COLO668 (cell line): ENCODE results near the gene ZSCAN29.
A peak's percentile ranks its signal among the peaks of the same experiment; 100 is the strongest.
"Not testable (repeated sequence)": the region's sequence is repeated elsewhere in the genome, so short reads cannot be mapped to it uniquely, and the experiment has no call there.

ENCODE experiments used
- DNase-seq: peaks from one replicate; lab custom pipeline; 2025; ENCODE audit not compliant: unreplicated experiment; lab: John Stamatoyannopoulos, UW

Gene ZSCAN29

DNA sequence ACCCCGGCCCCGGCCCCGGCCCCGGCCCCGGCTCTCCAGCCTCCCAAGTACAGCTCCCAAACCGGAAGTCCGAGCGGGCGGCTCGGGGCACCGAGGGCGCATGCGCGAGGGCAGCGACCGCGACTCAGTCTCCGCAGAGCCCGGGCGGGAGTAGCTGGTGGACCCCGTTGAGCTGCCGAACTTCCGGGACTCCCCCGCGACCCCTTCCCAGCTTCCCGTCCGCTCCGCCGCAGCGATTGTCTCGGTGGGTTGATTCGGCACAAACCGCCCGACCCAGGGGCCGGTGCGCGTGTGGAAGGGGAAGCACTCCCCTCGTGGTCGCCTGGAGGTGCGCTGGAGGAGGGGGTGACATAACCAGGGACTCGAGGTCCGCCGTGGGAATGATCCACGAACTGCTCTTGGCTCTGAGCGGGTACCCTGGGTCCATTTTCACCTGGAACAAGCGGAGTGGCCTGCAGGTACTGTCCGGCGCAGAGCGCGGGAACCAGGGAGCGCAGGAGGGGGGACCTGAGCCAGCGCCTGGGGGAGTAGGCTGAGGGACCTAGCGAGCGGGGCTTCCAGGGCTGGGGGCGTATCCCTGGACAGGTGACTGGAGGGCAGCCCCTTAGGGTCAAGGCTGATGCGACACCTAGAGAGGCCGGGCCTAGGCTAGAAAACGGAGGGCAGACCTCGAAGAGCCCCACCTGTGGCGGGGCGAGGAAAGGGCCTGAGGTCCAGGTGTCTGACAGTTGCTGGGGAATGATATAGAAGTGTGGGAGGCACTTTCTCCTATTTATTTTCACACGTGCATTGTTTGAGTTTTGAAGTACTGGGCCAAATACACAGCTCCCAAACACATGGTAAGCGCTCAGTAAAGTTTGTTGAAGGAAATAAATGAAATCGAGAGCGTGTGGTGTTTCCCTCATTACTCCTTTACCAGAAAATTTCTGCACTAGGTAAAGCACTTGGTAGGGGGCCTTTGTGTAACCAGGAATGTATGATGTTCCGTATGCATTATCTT is at the start of gene ZSCAN29, which contains the start of gene TUBGCP4:
ZSCAN29 (minus strand) TSS at position 69 of the 1,000 bp plus-strand sequence. CDS start 1,130 bp downstream, outside the sequence.
TUBGCP4 (plus strand) TSS at position 127 of the 1,000 bp plus-strand sequence; CDS start at position 381, 254 bp downstream.
- DNase-seq, result peak; percentile 87

DNA sequence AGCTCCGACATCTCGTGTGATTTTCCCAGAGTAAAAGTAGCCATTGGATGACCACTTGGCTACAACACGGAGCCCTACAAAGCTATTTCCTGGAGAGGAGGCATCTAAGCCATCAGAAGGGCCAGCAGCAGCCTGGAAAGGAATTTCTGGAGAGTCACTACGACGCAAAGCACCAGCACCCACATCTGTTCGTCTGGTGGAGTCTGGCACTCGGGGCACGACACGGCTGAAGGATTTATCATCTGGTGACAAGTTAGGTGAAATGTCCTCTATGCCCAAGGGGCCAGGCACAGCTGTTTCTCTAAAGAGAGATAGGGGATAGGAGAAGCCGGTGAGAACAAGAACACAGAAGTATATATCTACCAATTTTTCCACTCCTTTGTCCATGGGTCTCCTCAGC is 49.6 kb upstream of the ZSCAN29 start:
- DNase-seq, result no peak

GRCh38 chr15:43414196-43414595 is 43.4 kb upstream of the ZSCAN29 start:
- DNase-seq, result no peak

DNA sequence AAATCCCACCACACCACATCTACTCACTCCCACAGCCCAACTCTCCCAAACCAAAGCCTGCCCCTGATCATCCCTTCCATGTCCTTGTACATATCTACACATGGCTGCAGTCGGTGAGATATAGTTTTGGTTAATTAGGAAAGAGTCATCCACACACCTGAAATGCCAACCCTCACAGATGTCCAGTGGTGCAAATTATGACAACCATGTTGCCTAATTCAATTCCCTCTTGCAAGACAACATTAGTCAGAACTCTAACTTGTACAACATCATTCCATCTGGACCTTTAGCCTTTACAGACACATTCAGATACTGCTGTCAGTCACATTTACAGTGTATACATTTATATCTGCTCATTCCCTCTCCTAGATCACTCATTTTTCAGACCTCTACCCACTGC is 41.3 kb upstream of the ZSCAN29 start:
- DNase-seq, result no peak

- no peak for DNase-seq
Measured at GRCh38 chr15:43410572-43411214, 39.9 kb upstream of the ZSCAN29 start.

DNA sequence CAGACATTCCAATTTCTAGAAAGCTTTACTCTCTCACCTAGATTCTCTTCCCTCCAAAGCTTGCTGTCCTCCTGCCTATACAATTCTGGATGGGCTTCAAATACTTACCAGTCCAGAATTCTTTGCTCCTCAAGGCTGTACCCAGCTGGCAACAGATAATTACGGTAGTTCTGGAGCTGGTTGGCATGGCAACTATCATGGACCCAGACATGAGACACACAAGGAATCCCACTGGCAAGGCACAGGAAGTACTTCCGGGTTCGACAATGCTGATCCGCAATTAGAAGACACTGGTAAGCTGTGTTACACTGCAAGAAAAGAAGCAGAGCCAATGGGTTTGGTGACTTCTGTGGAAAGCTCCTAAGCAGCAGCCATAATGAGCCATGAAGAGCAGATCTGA is 37.9 kb upstream of the ZSCAN29 start:
- no peak for DNase-seq

DNA sequence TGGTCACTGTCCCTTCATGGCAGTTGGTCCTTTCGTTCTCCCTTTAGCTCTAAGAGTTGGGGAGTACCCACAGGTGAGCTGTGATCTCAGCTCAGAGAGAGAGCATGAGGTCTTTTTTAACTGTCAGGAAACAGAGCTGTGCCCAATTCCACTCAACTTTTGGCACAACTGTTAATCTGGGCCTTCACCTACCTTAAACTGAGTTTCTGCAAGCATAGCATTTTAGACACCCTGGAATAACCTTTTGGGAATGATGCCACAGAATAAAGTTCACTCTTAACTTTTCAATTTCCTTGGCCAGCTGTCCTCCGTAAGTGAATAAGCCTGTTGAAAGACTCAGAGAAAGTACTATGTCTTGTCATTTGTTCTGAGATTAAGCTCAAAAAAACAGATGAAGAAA is 36.0 kb upstream of the ZSCAN29 start:
- no peak for DNase-seq

GRCh38 chr15:43406189-43406588 is 35.3 kb upstream of the ZSCAN29 start:
- DNase-seq, result no peak

- DNase-seq, result no peak
Measured at GRCh38 chr15:43404130-43404529, 33.3 kb upstream of the ZSCAN29 start.

- DNase-seq, result no peak
Measured at GRCh38 chr15:43403616-43404015, 32.8 kb upstream of the ZSCAN29 start.

DNA sequence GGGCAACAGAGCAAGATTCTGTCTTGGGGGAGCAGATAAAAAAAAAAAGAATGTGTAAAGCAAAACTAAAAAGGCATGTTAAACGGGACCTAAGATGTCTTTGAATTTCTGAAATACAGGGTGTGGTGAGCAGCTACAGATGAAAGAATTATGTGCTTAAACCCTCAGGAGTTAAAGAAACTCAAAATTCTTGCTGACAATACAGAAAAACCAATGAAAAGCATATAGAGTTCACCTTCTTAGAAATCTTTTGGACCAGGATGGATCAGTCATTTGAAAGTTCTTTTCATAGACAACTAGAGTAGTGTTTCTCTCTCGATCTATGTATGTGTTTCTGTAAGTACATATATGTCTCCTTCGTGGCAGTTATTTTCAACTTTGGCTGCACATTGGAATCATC is 31.4 kb upstream of the ZSCAN29 start:
- no peak for DNase-seq

GRCh38 chr15:43393592-43393991 is 22.7 kb upstream of the ZSCAN29 start:
- DNase-seq, result not testable (repeated sequence)

DNA sequence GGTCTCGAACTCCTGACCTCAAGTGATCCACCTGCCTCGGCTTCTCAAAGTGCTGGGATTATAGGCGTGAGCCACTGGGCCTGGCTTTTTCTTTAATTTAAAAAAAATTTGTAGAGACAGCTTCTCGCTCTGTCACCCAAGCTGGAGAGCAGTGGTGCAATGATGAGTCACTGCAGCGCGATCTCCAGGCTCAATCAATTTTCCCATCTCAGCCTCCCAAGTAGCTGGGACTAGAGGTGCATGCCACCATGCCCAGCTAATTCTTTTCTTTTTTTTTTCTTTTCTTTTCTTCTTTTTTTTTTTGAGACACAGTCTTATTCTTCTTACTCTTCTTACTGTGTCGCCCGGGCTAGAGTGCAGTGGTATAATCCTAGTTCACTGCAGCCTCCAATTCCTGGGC is 19.9 kb upstream of the ZSCAN29 start:
- no peak for DNase-seq

DNA sequence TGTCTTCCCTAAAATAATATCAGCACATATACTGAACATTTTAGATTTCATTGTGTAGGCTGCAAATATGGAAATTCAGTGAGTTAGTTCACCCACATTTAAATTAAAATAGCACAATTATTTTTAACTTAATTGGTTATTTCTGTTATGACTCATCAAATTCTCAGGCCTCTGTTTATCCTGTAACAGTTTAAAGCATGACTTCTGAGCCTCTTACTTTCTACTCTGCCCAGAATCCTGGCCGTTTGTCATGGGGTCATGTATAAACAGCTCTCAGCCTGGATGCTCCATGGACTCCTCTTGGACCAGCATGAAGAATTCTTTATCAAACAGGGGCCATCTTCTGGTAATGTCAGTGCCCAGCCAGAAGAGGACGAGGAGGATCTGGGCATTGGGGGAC is 12.2 kb upstream of the ZSCAN29 start:
- DNase-seq, result no peak

DNA sequence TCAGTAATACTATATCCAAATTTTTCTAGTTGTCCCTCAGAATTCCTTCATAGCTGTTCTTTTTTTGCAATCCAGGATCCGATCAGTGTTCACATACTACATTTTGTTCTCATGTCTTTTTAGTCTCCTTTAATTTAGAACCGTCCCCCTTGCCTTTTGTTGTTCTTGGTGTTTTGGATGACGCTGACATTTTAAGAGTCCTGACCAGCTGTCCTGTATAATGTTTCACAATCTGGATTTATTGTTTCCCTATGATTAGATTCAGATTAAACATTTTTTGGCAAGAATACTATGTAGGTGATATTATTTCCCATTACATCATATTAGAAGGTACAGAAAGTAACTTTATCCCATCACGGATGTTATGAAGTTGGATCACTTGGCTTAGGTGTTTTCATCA is 11.5 kb upstream of the ZSCAN29 start:
- DNase-seq, result no peak

- DNase-seq, result no peak
Measured at GRCh38 chr15:43378601-43379000, 7.8 kb upstream of the ZSCAN29 start.

GRCh38 chr15:43376017-43376705 is 5.3 kb upstream of the ZSCAN29 start:
- DNase-seq, result peak; percentile 49

GRCh38 chr15:43370310-43370974 is 401 bp downstream of the ZSCAN29 start:
- DNase-seq, result peak; percentile 59

- no peak for DNase-seq
Measured at GRCh38 chr15:43361313-43361903, 9.4 kb downstream of the ZSCAN29 start.

DNA sequence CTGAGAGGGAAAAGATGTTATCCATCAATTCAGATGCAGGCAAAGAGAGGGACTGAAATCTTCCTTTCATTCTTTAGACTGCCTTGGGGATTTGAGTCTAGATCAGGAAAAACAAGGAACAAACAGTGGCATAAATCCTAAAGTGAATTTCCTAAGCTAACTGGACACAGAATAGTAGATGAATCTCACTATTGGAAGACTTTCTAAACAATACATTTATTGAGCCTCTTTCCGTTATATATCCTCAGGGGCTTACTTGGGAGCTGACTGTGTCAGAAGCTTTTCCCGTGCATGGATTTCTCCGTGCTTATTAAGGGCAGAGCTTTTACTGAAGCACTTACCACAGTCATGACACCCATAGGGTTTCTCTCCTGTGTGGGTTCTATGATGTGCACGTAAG is 10.0 kb downstream of the ZSCAN29 start:
- DNase-seq, result no peak
